Measurements from ENCODE around the gene MCOLN1.

DNA sequence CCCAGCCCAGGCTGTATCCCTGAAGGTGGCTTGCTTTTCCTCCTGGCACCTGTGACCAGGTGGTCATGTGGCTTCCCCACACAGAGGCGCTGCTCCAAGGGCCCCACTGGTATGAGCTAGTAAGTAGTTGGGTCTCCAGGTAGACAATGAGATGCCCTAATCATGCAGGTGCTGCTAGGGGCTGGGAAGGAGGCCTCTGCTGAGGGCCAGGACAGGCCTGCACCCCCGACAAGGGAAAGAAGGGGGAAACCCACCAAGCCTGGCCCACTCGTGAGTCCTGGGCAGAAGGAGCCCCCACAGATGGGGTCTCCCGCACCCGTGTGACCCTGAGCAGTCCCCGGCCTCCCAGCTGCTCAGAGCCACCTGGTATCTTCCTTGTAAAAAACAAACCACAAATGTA is 46.8 kb upstream of the MCOLN1 start:
- TF ChIP-seq POU2F2 (IDR thresholded peaks at IDR 0.05; ENCODE audit: low read depth, low read length) (no peak), TAF1 (IDR thresholded peaks at IDR 0.05; ENCODE audit: low read depth, low read length) (no peak), POLR2AphosphoS5 (IDR thresholded peaks at IDR 0.05; ENCODE audit: low read depth, low read length) (no peak), PAX5 (IDR thresholded peaks at IDR 0.05; ENCODE audit: insufficient read depth, low read length, severe bottlenecking) (no peak)
